HUDEP-2 (cell line): ENCODE results near the gene PFKFB4.

Experiments used
- DNase-seq, 76 experiments: peaks; one replicate each; lab custom pipeline; 2025; ENCODE audit not compliant: unreplicated experiment in 76 of 76; lab: John Stamatoyannopoulos, UW

Gene PFKFB4

DNA sequence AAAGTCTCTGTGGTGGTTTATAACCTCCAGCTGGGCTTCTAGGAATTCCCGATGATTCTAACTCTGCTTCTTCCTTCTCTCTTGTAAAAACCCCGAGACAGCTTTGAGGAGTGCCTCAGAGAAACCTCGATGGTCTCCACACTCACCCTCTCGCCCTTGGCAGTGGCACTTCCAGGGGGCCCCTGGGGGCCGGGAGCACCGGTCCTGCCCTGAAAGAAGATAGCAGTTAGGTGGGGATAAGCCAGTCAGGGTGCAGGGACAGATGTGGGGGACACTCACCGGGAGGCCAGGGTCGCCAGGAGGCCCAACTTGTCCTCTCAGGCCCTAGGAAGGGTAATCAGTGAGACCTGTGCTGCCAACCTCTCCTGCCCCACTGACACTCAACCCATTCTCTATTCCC is 28.8 kb upstream of the PFKFB4 start:
- DNase-seq: no peak

DNA sequence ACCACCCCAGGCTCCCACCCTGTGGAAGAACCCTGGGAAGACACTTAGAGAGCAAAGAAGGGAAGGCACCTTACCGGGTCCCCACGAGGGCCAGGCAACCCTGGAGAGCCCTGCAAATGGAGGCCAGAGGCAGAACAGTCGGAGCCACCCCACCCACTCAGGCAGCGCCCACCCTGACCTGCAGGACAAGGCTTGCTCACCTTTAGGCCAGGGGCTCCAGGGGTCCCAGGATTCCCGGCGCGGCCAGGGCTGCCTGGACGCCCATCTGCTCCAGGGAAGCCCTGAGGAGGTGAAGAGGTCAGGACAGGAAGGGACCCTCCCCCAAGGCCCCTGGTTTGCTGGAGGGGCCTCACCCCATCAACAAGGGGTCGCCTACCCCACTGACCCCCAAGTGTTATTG is 28.2 kb upstream of the PFKFB4 start:
- DNase-seq: no peak

DNA sequence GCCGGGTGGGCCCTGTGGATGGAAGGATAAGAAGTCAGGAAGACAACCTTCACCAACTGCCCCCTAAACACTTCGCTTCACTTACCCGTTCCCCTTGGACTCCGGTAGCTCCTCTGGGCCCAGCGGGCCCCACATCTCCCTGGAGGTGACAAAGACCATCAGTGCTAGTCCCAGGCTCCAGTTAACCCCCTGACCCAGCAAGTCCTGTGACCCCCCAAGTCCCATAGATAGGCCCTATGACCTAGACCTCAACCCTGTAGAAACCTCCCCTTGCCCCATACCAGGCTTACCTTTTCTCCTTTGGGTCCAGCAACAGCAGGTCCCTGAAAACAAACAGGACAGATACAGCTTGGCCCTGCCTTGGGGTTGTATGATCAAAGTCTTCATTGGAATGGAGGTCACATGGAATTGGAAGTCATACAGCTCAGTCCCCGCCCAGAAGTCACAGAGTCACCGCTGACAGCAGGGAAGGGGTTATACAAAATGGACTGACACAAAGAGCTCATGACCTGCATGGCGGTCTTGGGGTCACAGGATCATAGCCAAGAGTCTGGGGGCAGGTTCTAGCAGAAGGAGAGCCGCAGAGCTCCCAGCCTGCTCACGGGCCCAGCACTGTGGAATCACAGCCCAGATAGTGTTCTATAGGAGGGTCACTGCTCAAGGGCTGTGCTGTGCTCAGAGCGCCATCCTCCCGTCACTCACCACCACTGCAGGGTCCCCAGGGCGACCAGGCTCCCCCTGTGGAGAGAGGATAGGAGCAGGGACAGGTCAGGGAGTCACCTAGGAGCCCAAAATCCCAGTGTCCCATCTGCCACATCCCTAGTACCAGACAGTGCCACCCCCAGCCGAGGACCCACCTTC is 25.2 kb upstream of the PFKFB4 start:
- no peak for DNase-seq

DNA sequence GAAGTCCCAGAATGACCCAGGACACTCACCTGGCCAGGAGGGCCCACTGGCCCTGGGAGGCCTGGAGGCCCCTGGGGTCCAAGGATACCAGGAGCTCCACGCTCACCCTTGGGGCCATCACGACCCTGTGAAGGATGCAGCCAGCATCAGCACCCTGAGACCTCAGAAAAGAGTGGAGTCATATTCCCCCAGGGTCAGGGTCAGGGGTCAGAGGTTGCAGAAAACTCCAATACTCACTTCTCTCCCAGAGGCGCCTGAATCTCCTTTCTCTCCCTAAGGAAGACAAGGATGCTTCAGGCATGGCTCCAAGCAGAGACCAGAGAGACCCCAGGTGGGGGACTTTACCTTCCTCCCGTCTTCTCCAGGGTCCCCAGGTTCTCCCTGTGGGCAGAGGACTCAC is 20.0 kb upstream of the PFKFB4 start:
- no peak for DNase-seq

DNA sequence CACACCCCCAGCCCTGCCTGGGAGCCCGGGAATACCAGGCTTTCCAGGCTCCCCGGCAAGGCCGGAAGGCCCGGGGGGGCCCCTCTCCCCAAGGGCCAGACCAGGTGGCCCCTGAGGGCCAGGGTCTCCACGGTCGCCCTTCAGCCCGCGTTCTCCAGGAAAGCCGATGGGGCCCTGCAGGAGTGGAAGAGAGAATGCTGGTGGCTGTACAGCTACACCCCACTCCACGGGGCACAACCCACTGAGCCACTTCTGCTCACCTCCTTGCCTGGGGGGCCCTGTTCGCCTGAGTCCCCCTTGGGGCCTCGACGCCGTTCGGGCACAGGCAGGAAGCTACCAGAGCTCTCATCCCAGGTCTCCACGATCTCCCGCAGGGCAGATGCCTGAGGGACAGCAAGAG is 18.8 kb upstream of the PFKFB4 start:
- no peak for DNase-seq

DNA sequence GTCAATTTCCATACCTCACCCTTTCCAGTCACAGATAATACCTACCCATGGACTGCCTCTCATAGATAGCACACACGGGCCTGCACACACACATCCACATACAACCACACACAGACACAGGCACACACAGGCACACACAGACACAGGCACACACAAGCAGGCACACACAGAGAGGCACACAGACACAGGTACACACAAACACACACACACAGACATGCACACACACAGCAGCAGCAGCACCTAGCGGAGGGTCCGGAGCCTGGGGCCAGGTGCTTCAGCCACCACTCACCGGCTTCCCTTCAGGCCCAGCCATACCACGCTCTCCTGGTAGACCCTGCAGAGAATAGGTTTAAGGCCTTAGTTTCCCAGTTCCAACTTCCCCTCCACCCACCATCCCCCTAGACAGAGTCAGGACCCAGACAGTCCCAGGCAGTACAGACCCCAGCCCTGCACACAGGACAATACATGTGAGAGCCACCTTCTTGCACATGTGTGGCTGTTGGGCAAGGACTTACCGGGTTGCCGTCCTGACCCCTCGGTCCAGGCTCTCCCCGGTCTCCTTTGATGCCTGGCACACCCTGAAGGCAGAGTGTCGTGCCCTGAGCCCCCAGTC is 17.5 kb upstream of the PFKFB4 start:
- DNase-seq: no peak

DNA sequence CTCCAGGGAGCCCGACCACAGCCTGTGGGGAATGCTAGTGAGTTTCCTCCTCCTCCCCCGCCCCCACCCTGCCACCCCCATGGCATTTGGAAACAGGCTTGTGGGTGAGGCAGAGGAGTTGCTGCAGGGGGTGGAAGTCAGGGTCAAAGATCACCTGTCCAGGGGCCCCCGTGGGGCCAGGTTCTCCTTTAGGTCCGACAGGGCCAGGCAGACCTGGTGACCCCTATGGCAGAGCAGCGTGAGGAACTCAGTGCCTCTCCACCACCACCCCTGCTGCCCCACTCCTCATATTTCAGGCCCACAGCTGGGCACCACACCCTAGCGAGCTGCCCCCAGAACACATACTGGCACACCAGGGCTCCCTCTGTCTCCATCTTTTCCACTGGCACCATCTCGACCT is 15.9 kb upstream of the PFKFB4 start:
- no peak for DNase-seq

DNA sequence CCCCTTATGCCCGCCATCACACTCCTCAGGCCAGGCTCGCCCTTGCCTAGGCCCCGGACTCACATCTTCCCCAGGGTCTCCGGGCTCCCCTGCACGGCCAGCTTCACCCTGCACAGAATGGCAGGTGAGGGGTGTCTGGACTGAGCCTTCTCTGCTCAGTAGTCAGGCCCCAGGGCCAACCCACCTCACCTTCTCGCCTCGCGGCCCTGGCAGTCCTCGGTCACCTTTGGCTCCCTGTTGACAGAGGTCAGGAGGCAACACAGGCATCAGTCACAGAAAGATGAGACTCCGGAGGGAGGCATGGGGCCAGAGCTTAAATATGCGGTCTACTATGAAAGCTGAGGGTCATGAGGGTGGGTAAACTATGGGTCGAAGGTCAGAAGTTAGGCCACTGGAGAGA is 15.3 kb upstream of the PFKFB4 start:
- DNase-seq: no peak

DNA sequence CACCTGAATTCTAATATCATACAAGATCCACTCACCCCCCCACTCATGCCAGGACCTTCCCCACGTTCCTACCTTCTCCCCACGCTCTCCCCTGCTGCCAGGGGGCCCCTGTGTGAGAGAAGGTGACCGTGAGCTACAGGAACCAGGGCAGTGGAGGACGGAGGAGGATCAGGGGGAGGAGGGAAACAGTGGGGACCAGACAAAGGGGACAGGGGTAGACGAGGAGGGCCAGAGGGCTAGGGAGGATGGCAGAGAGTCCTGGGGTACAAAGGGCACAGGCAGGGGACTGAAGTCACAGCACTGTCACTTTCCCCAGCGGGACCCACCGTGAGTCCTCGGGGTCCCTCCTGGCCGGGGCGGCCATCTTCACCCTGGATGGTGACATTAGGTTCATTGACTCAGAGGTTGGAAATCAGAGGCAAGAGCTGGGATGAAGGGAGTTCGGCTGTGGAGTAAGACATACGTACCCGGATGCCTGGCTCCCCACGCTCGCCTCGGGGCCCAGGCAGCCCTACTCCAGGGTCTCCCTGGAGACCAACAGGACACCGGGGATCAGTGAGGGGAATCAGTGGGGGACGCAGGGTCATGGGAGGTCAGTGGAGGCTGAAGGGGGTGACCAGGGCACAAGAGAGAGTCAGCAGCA is 13.3 kb upstream of the PFKFB4 start:
- no peak for DNase-seq

DNA sequence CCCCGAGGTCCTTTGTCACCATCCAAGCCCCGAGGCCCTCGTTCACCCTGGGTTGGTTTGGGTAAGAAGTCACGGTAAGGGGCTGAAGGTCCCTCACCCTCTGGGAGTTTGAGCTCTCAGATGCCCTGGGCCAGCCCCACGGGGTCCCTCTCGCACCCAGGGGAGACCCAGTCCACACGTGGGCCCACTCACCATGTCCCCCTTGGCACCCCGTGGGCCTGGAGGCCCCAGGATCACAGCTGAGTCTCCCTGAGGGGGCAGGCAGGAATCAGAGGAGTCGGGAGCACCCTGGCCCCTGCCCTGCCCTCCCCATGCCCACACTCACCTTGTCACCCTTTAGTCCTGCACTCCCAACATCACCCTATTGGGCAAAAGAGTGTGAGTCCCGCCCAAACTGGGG is 12.8 kb upstream of the PFKFB4 start:
- DNase-seq: no peak

DNA sequence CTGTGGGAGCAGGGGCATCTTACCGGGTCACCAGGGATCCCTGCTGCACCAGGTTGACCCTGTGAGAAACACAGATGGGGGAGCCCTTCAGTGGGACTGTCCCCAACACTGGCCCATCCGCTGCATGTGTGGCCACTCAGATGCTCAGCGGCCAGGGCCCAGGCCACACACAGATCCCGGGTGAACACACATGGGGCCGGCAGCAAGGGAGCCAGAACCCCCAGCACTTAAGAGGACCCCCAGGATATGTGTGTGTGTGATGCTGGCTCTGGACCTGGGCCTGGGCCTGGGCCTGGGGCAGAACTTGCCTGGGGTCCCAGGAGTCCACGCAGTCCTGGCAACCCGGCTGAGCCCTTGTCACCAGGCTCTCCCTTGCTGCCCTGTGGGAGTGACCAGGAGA is 11.9 kb upstream of the PFKFB4 start:
- no peak for DNase-seq

DNA sequence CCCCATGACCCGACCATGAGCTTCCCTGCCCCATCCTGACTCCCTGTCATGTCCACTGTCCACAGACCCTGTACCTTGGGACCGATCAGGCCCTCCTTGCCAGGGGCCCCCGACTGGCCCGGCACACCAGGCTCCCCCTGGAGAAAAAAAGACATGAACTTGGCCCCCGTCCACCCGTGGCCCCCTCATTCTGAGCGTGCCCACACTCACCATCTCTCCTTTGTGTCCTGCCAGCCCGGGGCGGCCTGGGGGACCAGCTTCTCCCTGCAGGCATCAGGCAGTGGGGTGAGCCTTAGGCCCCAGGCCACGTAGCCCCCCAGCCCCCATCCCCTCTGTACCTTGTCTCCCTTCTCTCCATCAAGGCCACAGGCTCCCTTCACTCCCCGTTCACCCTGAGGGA is 10.9 kb upstream of the PFKFB4 start:
- DNase-seq: no peak

DNA sequence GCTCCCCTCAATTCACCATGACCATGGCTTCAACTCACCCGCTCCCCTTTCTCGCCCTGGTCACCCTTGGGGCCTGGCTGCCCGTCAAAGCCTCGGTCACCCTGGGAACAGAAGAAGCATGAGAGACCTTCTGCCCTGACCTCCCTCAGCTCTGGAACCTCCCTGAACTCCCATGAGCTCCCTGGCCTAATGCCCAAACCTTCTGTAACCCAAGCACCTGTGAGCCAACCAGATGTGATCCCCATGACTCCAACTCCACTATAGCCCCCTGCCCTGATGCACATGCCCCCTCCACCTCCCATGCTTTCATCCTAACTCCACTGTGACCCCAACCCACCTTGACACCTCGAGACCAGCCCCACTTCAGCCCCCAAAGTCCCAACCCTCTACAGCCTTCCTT is 10.5 kb upstream of the PFKFB4 start:
- DNase-seq: peak in 2 of 76 experiments; percentile 10 to 17

DNA sequence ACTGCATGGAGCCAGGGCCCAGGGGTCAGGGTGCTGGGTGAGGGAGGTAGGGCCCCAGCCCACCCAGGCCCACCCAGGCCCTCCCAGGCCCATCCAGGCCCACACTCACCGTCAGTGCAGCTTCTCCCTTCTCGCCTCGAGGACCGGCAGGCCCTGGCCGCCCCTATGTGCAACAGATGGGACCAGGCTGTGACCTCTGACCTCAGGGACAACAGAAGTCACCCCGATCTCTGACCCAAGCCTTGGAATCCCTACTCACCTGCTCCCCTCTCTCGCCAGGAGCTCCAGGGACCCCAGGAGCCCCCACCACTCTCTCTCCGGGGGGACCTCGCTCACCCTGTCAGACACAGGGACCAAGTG is 9.8 kb upstream of the PFKFB4 start:
- DNase-seq: no peak

DNA sequence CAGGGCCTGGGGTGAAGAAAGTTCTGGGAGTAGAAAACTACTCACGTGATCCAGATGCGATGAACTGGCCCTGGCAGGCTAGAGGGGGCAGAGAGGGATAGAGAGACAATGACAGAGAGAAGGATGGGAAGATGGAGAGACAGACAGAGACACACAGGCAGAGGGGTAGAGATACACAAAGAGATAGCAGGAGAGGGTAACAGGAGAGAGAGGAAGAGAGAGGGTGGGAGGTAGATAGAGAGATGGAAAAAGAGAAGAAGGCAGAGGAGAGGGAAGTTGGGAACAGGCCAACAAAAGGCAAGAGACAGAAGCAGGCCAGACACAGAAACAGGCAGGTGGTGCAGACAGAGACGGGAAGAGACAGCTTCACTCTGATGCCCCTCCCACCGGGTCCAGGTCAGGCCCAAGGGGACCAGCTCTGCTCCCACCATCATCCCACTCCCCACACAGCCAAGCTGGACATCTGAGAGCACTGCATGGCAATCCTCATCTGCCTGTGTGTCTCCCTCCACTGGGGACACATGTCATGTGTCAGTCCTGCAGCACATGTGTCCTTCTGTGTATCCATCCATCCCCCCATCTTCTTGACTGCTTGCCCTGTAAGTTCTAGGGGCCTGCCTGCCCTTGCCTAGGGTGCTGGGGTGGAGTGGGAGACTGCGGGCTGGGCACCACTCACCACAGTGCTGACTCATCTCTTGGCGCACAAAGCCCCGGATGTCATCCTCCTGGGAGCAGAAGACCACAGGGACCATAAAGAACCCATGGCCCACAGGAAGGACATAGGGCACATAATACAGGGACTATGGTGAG is 9.2 kb upstream of the PFKFB4 start:
- peak in 52 of 76 experiments; percentile 4 to 73 (median 40) for DNase-seq

DNA sequence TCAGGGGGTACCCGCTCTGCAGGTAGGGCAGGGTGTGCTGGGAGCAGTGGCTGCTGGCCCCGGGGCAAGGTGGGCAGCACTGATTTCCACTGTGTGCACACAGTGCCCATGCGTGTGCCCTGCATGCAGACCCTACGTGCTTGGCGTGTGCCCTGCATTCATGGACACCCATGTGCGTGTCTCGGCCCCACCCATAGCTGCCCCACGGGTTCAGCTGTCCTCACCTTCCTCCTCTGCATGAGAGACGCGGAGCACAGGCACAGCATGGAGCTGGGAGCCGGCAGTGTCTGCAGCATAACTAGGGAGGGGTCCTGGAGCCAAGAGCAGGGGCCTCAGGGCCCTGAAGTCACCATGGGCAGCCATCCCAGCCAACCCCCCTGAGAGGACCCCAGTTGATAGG is 8.6 kb upstream of the PFKFB4 start:
- no peak for DNase-seq

DNA sequence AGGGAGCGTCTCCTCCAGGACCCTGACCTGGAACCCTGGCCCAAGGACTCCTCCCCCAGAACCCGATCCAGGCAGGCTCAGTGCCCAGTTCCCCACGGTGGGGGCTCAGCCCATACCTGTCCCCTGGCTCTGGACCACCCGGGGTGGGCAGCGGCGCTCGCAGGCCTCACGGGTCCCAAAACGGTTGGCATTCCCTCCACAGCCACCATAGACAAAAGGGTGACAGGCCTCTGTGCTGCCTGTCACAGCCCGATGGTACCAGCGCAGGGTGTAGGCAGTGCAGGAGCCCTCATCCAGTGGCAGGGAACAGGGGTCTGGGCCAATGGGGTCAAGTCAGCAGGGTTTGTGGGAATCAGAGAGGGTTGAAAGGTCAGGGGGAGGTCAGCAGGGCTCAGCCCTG is 8.1 kb upstream of the PFKFB4 start:
- DNase-seq: no peak

DNA sequence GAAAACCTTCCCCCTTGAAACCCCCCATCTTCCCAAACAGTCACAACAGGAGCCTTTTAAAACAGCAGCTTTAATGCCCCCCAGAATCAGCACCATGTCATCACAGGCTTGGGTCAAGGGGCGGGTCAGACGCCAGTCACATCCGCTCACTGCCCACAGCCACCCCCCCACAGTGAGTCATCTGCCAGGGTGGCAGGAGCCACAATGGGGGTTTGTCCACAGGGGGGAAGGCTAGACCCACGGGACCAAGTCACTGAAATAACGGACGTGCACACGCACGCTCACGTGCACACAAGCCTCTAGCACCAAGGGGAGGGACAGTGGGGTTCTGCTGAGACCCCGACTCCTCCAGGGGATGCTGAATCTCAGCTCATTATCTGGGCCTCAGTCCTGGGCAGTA is 7.4 kb upstream of the PFKFB4 start:
- DNase-seq: peak in 57 of 76 experiments; percentile 1 to 78 (median 45)

DNA sequence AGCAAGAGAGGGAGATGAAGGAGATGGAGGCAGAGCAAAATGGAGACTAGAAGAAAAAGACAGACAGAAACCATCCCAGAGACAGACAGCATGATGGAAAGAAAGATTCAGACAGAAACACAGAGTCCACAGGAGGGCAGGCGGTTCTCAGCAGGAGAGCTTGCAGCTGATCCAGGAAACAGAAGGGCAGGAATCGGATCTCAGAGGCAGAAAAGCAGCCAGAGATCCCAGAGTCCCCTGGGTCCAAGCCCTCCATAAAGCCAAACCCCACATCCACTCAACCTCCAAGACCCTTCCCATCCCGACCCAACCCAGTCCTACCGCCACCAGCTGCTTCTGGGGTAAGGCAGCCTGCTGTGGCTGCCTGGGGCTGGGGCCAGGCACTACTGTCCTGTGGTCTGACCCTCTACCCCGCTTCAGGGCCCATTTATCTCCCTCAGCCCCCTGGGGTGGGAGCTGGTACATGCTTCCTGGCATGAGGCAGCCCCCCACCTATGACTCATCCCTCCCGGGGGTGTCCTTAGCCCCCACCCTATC is 6.8 kb upstream of the PFKFB4 start, which contains the start of gene UCN2:
Gene UCN2, minus strand, starts transcription at position 400 of the 537 bp plus-strand sequence. CDS start 657 bp downstream, outside the sequence.
- peak in 1 of 76 experiments; percentile 2 for DNase-seq

DNA sequence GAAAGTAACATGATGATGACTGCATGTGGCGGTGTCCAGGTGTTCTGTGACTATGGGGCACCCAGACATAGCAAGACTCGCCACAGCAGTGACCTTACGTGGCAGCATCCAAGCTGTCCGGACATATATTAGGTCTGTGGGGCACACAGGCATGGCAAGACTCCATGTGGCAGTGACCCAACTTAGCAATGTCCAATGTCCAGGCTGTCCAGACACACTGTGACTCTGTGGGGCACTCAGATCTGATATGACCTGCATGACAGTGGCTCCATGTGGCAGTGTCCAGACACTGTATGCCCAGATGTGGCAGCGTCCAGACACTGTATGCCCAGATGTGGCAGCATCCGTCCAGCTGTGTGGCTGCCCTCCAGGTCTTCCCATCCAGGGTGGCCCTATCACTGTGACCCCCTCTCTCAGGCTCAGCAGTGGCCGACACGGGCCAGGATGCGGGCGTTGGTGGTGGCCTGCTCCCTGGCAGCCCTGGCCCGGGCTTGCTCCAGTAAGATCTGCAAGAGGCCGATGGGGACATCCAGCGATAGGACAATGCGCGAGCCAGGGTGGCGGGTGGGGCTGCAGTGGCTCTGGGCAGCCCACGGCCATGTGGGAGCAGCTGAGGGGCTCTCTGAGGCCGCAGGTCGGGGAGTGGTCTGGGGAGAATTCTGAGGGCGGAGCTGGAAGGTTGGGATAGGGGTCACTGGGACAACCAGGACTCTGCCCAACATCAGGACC is 5.9 kb upstream of the PFKFB4 start:
- DNase-seq: no peak
